ENCODE data around the gene S100PBP.
"Not testable (repeated sequence)": the region's sequence is repeated elsewhere in the genome, so short reads cannot be mapped to it uniquely, and the experiment has no call there.

The S100PBP gene

DNA sequence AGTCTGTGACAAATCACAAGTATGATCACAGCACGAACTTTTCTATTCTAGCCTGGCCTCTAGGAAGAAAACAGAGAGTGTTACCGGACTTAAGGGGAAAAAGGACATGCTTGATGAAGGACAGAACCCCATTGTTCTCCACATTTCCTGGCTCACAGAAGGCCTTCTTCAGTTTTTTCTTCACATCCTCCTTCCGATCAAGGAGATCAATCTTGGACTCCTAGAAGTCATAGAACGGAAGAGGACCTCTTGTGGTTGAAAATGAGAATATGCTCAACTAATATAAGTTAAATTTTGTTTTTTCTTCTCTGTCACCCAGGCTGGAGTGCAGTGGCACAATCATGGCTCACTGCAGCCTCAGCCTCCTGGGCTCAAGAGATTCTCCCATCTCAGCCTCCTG is 30.6 kb upstream of the S100PBP start:
- peak in 1 of 2 experiments; percentile 19 for DNase-seq

DNA sequence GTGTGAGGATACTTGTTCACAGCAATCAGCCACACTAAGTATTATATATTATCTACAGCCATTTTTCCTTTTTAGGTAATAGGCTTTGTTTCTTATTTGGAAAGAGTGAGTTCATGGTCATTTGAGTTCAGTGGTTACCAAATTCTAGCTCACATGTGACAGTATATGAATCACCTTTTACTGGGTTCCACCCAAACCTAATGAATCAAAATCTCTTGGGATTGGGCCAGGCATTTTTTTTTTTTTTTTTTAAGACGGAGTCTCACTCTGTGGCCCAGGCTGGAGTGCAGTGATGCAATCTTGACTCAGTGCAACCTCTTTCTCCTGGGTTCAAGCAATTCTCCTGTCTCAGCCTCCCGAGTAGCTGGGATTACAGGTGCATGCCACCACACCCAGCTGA is 28.1 kb upstream of the S100PBP start:
- DNase-seq: not testable (repeated sequence)

DNA sequence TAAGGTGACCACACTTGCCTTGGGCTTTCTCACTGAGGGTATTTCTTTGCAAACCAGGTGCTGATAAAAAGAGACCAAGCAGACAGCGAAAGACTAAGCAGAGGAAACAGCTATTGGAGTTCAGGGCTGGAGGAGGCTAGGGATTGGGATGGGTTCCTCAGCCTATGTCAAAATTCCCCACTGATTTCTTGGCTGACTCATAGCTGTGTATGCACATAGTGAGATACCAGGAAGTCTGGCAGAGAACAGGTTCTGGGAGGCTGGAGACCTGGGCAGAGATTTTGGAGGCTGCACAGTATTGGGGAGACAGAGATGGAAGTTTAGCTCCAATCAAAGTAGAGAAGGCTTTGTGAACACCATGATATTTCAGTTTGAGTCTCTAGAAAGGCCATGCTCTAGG is 25.6 kb upstream of the S100PBP start:
- no peak for DNase-seq

DNA sequence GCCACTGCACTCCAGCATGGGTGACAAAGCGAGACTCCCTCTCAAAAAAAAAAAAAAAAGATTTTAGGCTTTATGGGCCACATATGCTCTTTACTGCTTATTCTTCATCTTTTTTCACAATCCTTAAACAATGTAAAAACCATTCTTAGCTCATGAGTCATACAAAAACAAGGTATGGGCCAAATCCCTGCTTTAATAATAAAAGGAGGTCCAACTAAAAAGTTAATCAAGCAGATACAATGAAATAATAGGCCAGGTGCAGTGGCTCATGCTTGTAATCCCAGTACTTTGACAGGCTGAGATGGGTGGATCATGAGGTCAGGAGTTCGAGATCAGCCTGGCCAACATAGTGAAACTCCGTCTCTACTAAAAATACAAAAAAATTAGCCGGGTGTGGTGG is 21.7 kb upstream of the S100PBP start:
- DNase-seq: not testable (repeated sequence)

DNA sequence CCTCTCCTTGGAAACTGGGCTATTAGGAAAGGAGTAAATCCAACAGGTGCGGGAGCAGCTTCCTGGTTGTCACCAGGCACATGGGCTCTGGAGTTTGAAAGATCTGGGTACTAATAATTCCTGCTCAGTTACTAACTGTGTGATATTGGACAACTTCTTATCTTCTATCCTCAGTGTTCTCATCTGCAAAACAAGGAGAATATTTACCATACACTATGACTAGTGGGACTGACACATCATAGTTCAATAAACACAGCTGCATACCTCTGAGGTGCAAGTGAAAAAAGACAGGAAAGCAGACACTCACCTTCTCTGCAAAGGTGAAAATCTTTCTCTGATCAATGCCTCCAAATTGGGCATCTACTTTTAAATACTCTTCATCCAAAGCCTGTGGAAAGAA is 20.0 kb upstream of the S100PBP start:
- DNase-seq: no peak

DNA sequence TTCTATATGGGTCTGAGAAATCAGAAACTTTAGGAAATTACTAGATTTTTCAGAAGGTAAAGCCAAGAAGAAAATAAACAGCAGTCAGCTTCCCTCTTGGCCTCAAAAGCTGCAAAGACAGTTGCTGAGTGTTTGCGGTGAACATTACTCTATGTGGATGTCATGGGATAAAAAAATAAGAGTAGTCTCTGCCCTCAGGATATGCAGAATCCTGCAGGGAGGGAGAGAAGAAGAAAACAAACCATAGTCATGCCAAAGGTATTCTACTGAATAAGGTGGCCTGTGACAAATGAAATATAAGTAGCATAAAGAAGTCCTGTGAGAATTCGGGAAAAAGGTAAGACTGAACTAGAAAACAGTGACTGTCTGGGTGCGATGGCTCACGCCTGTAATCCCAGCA is 19.3 kb upstream of the S100PBP start:
- no peak for DNase-seq

DNA sequence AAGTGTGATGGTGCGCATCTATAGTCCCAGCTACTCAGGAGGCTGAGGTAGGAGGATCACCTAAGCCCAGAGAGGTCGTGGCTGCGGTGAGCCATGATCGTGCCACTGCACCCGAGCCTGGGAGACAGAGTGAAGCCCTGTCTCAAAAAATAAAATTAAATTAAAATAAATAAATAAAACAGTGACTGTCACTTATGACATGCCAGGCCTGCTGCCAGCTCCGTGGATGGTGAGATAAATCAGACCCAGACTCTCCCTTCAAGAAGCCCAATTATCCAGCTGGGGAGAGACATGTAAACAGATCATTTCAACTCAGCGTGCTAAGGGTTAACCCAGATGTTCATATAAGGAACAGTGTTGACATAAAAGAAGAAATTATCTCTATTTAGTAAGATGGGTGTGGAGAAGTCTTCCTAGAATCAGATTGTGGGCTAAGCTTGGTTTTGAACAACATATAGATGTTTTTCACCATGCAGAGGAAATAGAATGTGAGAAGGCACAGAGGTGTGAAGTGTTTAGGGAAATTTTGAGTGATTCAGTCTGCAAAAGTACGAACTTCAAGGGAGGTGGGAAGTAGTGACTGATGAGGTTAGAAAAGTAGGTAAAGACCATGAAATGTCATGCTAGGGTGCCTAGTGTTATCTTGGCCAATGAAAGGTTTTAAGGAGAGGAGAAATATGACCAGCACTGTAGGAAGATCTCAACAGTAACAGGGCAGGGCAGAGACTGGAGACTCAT is 18.6 kb upstream of the S100PBP start:
- DNase-seq: no peak

DNA sequence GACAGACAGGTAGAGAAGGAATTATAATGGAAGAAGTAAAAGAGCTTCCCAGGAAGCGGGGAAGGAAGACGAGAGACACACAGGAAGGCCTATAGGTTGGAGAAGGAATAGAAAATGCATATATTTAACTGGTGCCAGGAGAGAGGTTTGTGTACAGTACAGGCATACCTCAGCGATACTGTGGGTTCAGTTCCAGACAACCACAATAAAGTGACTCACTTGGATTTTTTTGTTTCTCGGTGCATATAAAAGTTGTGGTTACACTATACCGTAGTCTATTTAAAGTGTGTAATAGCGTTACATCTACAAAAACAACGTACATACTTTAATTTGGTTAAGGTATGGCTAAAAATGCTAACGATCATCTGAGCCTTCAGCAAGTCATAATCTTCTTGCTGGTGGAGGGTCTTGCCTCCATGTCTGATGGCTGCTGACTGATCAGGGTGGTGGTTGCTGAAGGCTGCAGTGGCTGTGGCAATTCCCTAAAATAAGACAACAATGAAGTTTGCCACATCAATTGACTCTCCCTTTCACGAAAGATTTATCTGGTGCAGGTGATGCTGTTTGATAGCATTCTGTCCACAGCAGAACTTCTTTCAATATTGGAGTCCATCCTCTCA is 16.2 kb upstream of the S100PBP start:
- DNase-seq: no peak

DNA sequence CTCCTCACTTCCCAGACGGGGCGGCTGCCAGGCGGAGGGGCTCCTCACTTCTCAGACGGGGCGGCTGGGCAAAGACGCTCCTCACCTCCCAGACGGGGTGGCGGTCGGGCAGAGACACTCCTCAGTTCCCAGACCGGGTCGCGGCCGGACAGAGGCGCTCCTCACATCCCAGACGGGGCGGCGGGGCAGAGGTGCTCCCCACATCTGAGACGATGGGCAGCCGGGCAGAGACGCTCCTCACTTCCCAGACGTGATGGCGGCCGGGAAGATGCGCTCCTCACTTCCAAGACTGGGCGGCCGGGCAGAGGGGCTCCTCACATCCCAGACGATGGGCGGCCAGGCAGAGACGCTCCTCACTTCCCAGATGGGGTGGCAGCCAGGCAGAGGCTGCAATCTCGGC is 13.0 kb upstream of the S100PBP start:
- not testable (repeated sequence) for DNase-seq

DNA sequence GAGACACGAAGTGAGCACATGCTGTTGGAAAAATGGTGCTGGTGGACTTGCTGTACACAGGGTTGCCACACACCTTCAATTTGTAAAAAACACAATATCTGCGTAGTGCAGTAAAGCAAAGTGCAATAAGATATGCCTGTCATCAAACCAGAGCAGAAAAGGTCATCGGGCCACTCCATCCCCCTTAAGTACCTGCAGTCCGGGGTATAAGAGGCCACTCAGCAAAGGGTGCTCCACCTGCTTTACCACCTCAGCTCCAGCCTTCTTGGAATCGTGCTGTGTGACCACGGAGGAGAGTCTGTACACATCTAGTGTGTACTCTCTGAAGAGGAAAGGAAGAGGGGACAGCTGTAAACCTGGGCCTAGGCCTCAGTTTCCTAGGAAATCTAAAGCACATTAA is 11.2 kb upstream of the S100PBP start:
- no peak for DNase-seq

DNA sequence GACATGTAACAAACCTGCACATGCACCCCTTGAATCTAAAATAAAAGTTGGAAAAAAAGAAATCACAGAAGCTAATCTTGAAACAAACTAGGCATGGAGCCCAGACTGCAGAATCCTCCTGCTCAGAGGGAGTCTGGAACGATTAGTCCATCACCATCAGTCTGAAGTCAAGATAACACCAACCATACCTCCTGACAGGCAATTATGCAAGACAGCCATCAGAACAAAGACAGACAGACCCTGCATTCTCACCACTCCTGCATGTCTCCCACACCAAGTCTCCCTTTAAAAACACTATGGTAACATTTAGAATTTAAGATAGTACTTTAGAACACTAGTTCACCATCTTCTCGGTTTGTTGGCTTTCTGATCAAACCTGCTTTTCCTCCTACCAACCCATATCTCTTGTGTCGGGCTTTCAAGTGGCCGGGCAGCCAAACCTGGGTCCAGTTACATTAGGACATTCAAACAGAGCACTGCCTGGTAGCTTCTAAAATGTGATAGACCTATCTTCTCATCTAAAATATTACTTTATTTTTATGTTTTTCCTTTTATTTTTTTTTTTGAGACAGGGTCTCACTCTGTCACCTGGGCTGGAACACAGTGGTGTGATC is 10.4 kb upstream of the S100PBP start:
- DNase-seq: no peak

DNA sequence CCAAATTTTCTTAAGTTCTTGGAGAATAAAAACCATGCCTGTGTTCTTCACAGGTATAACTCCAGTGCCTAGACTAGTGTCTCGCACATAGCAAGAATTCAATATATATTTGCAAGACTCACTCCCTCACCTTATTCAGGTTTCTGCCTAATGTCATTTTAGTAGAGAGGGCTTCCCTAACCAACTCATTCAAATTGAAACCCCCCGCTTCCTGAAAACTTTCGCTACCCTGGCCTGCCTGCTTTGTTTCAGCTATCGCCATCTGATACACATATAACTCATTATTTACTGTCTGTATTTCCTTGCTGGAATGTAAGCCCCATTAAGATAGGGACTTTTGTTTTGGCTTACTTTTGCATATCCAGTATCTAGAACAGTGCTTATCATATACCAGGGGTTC is 8.9 kb upstream of the S100PBP start:
- no peak for DNase-seq

DNA sequence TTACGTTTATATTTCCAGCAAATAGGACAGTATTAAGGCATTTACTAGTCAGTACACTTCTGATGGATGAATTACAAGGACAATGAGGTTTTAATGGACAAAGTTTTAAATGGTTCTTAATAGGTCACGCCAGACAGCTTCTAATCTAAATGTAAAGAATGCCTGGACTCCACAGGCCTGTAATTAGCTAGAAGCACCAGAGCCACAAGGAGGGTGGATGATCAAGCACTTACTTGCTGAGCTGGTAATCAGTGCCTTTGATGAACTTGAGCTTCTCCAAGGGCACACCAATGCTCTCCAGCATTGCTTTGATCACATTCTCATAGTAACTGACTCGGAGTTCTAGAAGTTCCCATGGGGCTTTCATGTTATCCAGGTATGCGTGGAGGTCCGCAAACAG is 7.1 kb upstream of the S100PBP start:
- DNase-seq: no peak

DNA sequence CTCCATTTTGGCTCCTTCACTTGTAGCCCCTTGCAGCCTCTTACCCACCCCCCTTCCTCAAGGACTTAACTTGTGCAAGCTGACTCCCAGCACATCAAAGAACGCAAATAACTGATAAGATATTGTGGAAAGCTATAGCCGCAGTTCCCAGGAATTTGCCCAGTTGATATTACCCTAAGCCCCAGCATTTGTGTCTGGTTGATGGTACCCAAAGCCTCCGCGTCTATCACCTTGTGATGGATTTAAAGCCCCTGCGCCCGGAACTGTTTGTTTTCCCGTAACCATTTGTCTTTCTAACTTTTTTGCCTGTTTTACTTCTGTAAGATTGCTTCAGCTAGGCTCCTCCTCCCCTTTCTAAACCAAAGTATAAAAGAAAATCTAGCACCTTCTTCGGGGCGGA is 6.2 kb upstream of the S100PBP start:
- no peak for DNase-seq

DNA sequence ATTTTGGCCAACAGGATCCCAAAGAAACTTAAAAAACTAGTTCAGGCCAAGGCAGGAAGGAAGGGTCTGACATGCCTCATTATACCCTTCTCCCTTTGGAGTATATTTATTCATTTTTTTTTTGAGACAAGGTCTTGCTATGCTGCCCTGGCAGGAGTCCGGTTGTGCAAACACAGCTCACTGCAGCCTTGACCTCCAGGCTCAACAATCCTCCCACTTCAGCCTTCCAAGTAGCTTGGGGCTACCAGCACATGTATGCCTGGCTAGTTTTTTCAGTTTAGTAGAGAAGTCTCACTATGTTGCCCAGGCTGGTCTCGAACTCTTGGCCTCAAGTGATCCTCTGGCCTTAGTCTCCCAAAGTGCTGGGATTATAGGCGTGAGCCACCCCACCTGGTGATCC is 5.5 kb upstream of the S100PBP start:
- no peak for DNase-seq

DNA sequence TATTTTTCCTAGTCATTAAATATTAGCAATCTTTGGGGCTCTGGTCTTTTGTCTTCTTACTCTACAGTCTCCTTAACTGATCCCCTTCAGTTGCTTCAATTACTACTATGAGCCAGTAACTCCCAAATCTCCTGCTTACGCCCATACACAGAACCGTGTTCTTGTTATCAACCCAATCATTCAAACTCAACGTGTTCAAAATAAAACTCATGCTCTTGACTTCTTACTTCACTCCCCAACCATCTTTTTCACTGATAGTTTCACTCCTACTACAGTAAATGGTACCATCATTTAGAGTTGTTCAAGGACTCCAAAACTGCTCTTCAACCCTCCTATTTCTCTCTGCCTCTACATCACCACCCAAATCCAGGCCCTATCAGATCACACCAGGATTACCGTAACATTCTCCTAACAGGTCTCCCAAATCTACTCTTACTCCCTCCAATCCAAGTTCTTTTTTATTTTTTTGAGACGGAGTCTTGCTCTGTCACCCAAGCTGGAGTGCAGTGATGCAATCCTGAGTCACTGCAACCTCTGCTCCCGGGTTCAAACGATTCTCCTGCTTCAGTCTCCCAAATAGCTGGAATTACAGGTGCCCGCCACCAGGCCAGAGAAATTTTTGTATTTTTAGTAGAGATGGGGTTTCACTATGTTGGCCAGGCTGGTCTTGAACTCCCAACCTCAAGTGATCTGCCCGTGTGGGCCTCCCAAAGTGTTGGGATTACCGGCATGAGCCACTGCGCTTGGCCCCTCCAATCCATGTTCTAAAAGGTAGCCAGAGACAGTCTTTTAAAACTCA is 3.3 kb upstream of the S100PBP start:
- no peak for DNase-seq

DNA sequence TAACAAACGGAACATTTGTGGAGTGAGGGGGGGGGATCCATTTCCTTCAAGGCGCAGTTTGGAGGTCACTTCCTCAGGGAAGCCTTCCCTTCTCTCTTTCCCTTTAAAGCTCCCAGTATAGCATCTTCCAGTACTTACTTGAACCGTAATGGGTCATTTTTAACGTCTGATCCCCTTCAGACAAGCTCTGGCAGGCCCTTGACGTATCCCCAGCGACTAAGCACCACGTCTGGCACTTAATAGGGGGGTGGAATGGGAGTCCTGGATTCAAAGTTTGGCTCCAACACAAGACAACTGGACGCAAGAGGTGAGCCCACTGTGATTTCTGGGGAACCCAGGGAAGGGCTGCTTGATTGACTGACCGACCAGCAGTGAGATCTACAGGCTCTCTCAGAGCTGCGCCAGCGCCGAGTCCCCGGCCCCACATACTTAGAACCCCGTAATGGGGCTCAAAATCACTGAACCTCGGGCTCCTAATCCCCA is 736 bp upstream of the S100PBP start:
- peak in 1 of 2 experiments; percentile 52 for DNase-seq

DNA sequence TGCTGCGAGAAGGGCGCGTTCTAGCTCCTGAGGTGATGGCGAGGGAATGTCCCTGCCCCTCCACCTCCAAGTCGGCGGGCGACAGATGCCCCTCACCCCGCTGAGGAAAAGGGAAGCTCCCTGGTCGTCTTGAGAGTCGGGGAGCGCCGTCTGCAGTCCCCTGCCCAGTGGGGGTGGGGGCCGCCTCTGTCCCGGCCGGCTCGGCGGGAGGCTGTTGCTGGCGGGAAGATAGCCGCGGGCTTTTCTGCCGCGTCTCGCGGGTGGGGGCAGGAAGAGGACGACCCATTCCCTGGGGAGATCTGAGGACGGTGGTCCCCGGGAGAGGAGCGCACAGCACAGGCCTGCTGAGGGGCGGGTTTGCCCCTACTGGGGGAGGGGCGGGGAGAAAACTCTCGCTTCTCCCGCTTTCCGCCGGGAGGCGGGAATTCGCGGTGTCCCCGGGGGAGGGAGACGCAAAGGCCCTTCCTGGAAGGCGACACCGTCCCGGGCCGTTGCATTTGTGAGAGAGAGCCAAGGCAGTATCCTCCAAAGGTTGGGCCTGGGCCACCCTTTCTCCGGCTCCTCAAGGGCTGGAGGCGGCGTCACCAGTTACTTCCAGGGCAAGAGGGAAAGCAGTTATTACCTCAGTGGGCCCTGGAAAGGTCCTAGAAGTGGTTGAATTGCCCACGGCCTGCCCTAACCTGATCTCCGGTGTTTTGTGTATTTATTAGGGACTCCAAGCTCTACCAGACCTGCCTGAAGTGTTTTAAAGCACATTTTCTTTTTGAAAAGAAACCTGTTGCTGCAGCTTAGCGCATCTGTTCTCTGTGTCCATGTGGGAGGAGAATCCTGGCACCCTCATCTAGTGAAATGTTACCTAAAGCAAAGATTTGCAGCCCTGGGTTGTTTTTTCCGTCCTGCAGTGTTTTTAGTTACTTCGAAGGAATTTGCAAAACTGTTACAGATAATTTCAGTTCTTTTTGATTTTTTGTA is 648 bp downstream of the S100PBP start:
- DNase-seq: peak; percentile 36 to 47

DNA sequence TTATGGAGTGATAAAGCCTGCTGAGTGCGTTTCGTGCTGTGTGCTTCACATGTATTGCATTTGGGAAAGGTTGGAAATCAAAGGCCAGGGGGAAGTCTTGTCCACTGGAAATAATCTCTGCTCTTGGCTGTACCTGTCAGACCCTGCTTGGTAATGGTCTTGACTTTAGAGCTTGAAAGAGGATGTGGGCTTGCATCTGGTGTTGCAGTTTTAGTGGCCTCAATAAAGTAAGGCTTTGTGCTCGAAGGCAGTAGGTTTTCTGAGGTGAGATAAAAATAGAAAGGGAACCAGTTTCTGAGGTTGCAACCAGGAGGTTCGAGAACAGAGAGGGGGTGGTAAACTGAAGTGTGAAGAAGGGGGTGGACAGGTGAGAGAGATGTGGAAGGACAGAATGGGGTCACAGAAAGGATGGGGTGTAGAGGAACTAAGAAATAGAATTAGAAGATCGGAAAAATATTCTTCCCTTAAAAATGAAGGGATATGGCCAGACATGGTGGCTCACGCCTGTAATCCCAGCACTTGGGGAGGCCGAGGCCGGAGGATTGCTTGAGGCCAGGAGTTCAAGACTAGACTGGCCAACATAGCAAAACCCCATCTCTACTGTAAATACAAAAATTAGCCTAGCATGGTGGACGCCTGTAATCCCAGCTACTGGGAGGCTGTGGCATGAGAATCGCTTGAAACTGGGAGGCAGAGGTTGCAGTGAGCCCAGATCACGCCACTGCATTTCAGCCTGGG is 1.5 kb downstream of the S100PBP start:
- peak; percentile 22 to 33 for DNase-seq

DNA sequence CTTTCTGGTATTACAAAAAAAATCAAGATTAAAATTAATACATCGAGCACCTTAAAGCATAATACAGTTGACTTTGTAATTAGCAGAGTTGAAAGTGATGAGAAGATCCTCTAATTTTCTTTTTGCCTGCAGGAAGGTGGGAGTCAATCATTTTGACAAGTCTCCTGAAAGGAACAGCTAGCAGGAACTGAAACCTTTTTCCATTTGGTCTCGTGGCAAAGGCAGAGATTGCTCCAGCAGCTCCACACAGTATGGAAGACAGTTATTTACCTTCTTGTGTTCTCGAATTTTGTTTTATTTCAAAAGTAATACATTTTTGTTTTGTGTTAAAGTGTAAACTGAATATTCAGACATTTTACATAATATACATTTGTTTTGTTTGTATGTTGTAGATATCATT is 7.7 kb downstream of the S100PBP start:
- DNase-seq: no peak

DNA sequence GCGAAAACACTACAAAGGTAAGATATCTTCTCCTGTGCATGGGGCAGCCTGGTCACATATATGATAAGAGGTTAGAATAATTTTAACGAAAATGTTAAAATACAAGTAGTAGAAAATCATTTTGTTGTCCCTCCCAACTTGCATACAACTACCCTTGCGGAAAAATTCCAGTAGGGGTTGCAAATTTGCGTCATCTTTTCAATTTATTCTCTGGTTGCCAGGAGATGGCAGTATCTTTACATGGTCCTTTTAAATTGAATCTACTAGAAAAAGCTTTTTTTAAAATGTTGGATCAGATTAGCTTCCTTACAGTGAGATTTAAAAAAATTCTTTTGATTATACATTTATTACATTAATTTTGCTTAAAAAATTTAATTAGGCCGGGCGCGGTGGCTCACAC is 10.9 kb downstream of the S100PBP start:
- DNase-seq: peak; percentile 6 to 10

Measured in AML-193 (cell line).